Measurements from ENCODE around the gene FBXO41.

Gene FBXO41

GRCh38 chr2:73239776-73240175 lies 44.5 kb downstream of the FBXO41 start:
- DNase-seq (ENCODE audit: low read depth) = no peak

GRCh38 chr2:73238976-73239375 lies 45.3 kb downstream of the FBXO41 start:
- no peak for DNase-seq (ENCODE audit: low read depth)

GRCh38 chr2:73238149-73238548 lies 46.1 kb downstream of the FBXO41 start:
- no peak for DNase-seq (ENCODE audit: low read depth)

GRCh38 chr2:73237168-73237567 lies 47.1 kb downstream of the FBXO41 start:
- no peak for DNase-seq (ENCODE audit: low read depth)

- no peak for DNase-seq (ENCODE audit: low read depth)
Observed at GRCh38 chr2:73235315-73236028, 48.8 kb downstream of the FBXO41 start.

- DNase-seq (ENCODE audit: low read depth) = peak; percentile 70
Observed at GRCh38 chr2:73233932-73234832, 50.1 kb downstream of the FBXO41 start, which contains the start of gene CCT7. CCT7 (plus strand) TSS chr2:73234308; CDS start chr2:73234379, 71 bp downstream.

GRCh38 chr2:73233154-73233931 lies 50.9 kb downstream of the FBXO41 start, which contains the start of gene PRADC1:
PRADC1 (minus strand) TSS chr2:73233239; CDS start chr2:73233160, 79 bp downstream.
- DNase-seq (ENCODE audit: low read depth) = peak; percentile 88

- DNase-seq (ENCODE audit: low read depth) = no peak
Observed at GRCh38 chr2:73232403-73233153, 51.7 kb downstream of the FBXO41 start.

- no peak for DNase-seq (ENCODE audit: low read depth)
Observed at GRCh38 chr2:73228631-73229030, 55.6 kb downstream of the FBXO41 start.

GRCh38 chr2:73227086-73227485 lies 57.2 kb downstream of the FBXO41 start:
- no peak for DNase-seq (ENCODE audit: low read depth)

- no peak for DNase-seq (ENCODE audit: low read depth)
Observed at GRCh38 chr2:73225513-73226360, 58.5 kb downstream of the FBXO41 start.

GRCh38 chr2:73223821-73224220 lies 60.5 kb downstream of the FBXO41 start:
- DNase-seq (ENCODE audit: low read depth) = no peak

- no peak for DNase-seq (ENCODE audit: low read depth)
Observed at GRCh38 chr2:73218298-73218697, 66.0 kb downstream of the FBXO41 start.

- no peak for DNase-seq (ENCODE audit: low read depth)
Observed at GRCh38 chr2:73217826-73218225, 66.5 kb downstream of the FBXO41 start.

GRCh38 chr2:73217160-73217559 lies 67.1 kb downstream of the FBXO41 start:
- DNase-seq (ENCODE audit: low read depth) = no peak

- no peak for DNase-seq (ENCODE audit: low read depth)
Observed at GRCh38 chr2:73215254-73215653, 69.0 kb downstream of the FBXO41 start.

- peak; percentile 83 for DNase-seq (ENCODE audit: low read depth)
Observed at GRCh38 chr2:73214120-73215035, 69.9 kb downstream of the FBXO41 start, which contains the start of gene SMYD5. SMYD5 (plus strand) TSS chr2:73214245; CDS start chr2:73214267, 22 bp downstream.

GRCh38 chr2:73212448-73213176 lies 71.7 kb downstream of the FBXO41 start:
- DNase-seq (ENCODE audit: low read depth) = peak; percentile 53

- no peak for DNase-seq (ENCODE audit: low read depth)
Observed at GRCh38 chr2:73212098-73212447, 72.2 kb downstream of the FBXO41 start.
